ENCODE measurements around the gene KPNB1. TPM values are rescaled to one million over a fixed set of nuclear protein-coding genes. Genes with fewer than 3 reads are reported as not detected.
A peak's percentile ranks its signal among the peaks of the same experiment; 100 is the strongest.

Gene KPNB1
- total and polyA plus RNA-seq, 2 experiments from 2014 or later, result 59.5 to 423 TPM

DNA sequence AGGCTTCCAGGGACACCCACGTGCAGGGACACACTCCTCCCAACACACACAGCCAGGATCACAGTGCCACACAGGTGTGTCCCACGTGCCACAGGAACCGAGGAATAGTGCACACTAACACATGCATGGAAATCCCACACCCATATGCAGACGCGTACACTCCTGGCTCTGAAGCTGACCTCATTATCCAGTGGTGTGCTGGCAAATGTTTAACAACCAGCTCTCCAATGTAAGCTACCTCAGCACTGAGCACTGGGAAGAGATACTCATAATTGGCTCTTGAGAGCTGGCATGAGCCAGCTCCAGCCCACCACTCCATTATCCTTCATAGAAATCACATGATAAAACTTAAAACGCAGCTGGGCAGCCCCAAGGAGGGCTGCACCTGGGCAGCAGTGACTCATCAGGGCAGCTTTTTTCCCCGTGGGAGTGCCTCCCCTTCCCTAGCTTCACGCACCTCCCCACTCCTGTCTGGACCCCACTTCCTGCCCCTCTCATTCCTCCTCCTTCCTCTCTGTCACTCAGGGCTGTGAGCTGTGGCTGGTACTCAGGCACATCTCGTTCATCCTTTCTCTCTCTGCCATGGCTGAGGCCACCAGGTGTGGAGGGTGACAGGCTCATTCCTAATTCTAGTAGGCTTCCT is 68.4 kb downstream of the KPNB1 start:
- no peaks in the 10 kb centered on the region for H3F3A ChIP-seq (ENCODE audit: insufficient read depth)
- TF ChIP-seq EZH2 (IDR thresholded peaks at IDR 0.05; ENCODE audit: insufficient read depth, poor library complexity, severe bottlenecking) (no peak), EZH2phosphoT487 (IDR thresholded peaks at IDR 0.05; ENCODE audit: insufficient read depth, low read depth) (no peak)
- H3K9ac ChIP-seq, result no peak overlapping the region
- peaks cover 58% of the 10 kb centered on the region for H3K27me3 ChIP-seq (replicated peaks; ENCODE audit: insufficient read depth)
- H3K36me3 ChIP-seq (ENCODE audit: low read depth), result no peaks in the 10 kb centered on the region
- no peaks in the 10 kb centered on the region for H3K9me2 ChIP-seq (ENCODE audit: insufficient read depth)
- DNase-seq, result peak; percentile 38
- H3K79me2 ChIP-seq (ENCODE audit: insufficient read depth), result no peaks in the 10 kb centered on the region
- in situ Hi-C loops (cut with MboI), result no loop called here
- no peak overlapping the region for H2AFZ ChIP-seq
- H4K20me1 ChIP-seq (ENCODE audit: insufficient read depth), result no peaks in the 10 kb centered on the region
- peaks cover 19% of the 10 kb centered on the region for H3K4me1 ChIP-seq (ENCODE audit: insufficient read depth)
- WGBS, 2 experiments (ENCODE audit: low coverage in 1 of 2, low lambda C conversion rate in 2 of 2, missing lambda C conversion rate in 2 of 2), result 13 to 18% methylated on average over 9 of the region's 9 CpGs
- no peak overlapping the region for H3K27ac ChIP-seq
- no peak overlapping the region for H3K4me3 ChIP-seq
- H3K9me3 ChIP-seq (ENCODE audit: low read depth), result no peaks in the 10 kb centered on the region
- no peak overlapping the region for H3K4me2 ChIP-seq (ENCODE audit: unreplicated experiment)

DNA sequence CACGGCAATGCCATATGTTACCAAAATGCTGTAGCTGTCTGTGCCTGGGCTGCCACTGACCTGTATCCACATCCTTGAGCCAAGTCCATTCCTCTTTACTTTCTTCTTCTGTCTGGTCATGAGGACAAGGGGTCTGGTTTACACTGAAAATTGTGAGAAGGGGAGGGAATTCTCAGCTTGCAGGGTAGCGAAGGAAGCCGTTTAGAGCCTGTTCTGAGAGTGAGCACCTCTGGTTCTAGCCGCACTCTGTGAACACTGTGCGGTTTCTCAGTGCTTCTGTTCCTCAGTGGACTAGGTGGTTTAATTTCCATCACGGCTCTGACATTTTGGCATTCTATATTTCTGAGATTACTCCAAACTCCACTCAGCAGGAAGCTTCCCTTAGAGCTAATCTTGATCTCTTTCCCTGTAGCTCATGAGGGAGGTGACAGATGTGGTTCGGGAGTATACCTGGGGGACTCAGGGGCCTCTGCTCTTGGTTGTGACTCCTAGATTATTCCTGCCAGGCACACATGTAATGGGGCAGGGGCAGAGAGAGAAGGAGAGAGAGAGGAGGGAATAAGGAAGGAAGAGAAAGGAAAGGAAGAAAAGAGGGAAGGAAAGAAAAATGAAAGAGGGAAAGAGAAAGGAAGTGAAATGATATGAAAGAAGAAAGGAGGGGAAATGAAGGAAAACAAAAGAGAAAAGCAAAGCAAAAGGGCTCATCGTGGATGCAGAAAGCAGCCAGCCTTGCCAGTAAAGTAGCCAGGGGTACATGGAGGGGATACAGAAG is 69.1 kb downstream of the KPNB1 start:
- Histone ChIP-seq H3K4me3 (no peak overlapping the region), H3K4me1 (ENCODE audit: insufficient read depth) (peaks cover 19% of the 10 kb centered on the region), H3K9me2 (ENCODE audit: insufficient read depth) (no peaks in the 10 kb centered on the region), H3K4me2 (ENCODE audit: unreplicated experiment) (peak overlapping the region; percentile 28), H2AFZ (no peak overlapping the region), H3F3A (ENCODE audit: insufficient read depth) (no peaks in the 10 kb centered on the region), H3K27ac (no peak overlapping the region), H3K79me2 (ENCODE audit: insufficient read depth) (no peaks in the 10 kb centered on the region), H4K20me1 (ENCODE audit: insufficient read depth) (no peaks in the 10 kb centered on the region), H3K36me3 (ENCODE audit: low read depth) (no peaks in the 10 kb centered on the region), H3K9ac (no peak overlapping the region), H3K9me3 (ENCODE audit: low read depth) (no peaks in the 10 kb centered on the region), H3K27me3 (replicated peaks; ENCODE audit: insufficient read depth) (peaks cover 53% of the 10 kb centered on the region)
- DNase-seq, result no peak
- in situ Hi-C loops (cut with MboI), result no loop called here
- TF ChIP-seq EZH2 (IDR thresholded peaks at IDR 0.05; ENCODE audit: insufficient read depth, poor library complexity, severe bottlenecking), result no peak
- TF ChIP-seq EZH2phosphoT487 (IDR thresholded peaks at IDR 0.05; ENCODE audit: insufficient read depth, low read depth), result no peak
- WGBS, 2 experiments (ENCODE audit: low coverage in 1 of 2, low lambda C conversion rate in 2 of 2, missing lambda C conversion rate in 2 of 2), result 45% methylated on average over 8 of the region's 8 CpGs

DNA sequence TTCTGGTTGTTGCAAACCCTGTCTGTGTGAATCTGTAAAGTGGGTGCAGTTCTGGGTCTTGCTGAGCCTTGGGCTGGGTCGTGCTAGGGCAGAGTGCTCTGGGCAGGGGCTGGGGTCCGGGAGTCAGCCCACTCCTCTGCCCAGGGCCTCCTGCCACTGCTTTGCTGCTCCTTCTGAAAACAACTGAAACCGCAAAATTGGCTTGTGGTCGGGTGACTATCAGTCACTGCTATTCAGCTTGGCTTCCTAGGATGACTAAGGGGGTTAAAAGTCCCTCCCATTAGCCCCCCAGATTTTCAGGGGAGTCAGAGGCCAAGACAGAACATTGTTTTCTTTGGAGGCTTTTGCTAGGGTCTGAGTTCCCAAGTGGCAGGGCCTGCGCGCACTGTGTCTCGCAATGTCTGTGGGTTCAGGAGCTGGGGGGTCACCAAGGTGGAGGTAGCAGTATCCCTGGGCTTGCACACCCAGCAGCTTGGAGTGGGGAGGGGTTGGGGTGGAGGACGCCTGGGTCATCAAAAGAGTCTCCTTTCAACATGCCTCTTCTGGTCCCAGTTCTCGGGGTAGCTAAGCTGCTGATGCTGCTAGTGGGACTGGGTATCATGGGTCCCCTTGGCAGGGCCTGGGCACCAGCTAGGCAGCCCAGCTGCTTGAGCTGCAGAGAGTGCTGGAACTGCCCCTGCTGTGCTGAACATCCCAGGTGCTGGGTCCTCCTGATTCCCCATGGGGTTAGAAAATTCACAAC is 69.9 kb downstream of the KPNB1 start:
- Histone ChIP-seq H4K20me1 (ENCODE audit: insufficient read depth) (no peaks in the 10 kb centered on the region), H3K9me2 (ENCODE audit: insufficient read depth) (no peaks in the 10 kb centered on the region), H3F3A (ENCODE audit: insufficient read depth) (no peaks in the 10 kb centered on the region), H3K9me3 (ENCODE audit: low read depth) (no peaks in the 10 kb centered on the region), H3K36me3 (ENCODE audit: low read depth) (no peaks in the 10 kb centered on the region), H2AFZ (no peak overlapping the region), H3K27ac (no peak overlapping the region), H3K27me3 (replicated peaks; ENCODE audit: insufficient read depth) (peaks cover 47% of the 10 kb centered on the region), H3K79me2 (ENCODE audit: insufficient read depth) (no peaks in the 10 kb centered on the region), H3K4me3 (no peak overlapping the region), H3K9ac (no peak overlapping the region), H3K4me2 (ENCODE audit: unreplicated experiment) (peak overlapping the region; percentile 28), H3K4me1 (ENCODE audit: insufficient read depth) (peaks cover 19% of the 10 kb centered on the region)
- in situ Hi-C loops (cut with MboI), result no loop called here
- DNase-seq, result peak; percentile 83
- TF ChIP-seq EZH2phosphoT487 (IDR thresholded peaks at IDR 0.05; ENCODE audit: insufficient read depth, low read depth) (no peak), EZH2 (IDR thresholded peaks at IDR 0.05; ENCODE audit: insufficient read depth, poor library complexity, severe bottlenecking) (no peak)
- WGBS, 2 experiments (ENCODE audit: low coverage in 1 of 2, low lambda C conversion rate in 2 of 2, missing lambda C conversion rate in 2 of 2), result 57% methylated on average over 9 of the region's 9 CpGs

DNA sequence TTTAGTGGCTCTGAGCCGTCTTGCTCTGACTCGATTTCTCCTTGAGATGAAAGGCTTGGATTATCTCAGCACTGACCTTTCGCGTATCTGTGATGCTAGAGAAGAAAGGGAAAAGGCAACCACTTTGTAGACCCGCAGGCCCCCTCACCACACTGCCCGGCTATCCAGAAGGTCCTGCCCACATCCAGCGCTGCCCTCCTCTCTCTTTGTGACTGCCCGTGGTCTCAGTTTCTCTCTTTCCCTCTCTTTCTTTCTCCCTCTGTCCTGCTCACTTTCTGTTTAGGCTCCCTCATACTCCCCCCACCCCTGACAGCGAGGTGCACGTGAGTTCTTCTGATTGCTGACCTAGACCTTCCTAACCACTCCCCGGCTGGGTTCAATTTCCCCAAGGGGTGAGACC is 70.5 kb downstream of the KPNB1 start:
- peaks cover 46% of the 10 kb centered on the region for H3K27me3 ChIP-seq (replicated peaks; ENCODE audit: insufficient read depth)

More for the DNA sequence above, 70.5 kb downstream of the KPNB1 start:
- TF ChIP-seq EZH2phosphoT487 (IDR thresholded peaks at IDR 0.05; ENCODE audit: insufficient read depth, low read depth) (no peak), EZH2 (IDR thresholded peaks at IDR 0.05; ENCODE audit: insufficient read depth, poor library complexity, severe bottlenecking) (no peak)
- Histone ChIP-seq H3K4me3 (no peak overlapping the region), H3F3A (ENCODE audit: insufficient read depth) (no peaks in the 10 kb centered on the region), H2AFZ (no peak overlapping the region), H3K36me3 (ENCODE audit: low read depth) (no peaks in the 10 kb centered on the region), H3K4me2 (ENCODE audit: unreplicated experiment) (no peak overlapping the region), H3K4me1 (ENCODE audit: insufficient read depth) (peaks cover 19% of the 10 kb centered on the region), H3K9me2 (ENCODE audit: insufficient read depth) (no peaks in the 10 kb centered on the region), H3K79me2 (ENCODE audit: insufficient read depth) (no peaks in the 10 kb centered on the region), H3K27ac (no peak overlapping the region), H3K9ac (no peak overlapping the region), H4K20me1 (ENCODE audit: insufficient read depth) (no peaks in the 10 kb centered on the region), H3K9me3 (ENCODE audit: low read depth) (no peaks in the 10 kb centered on the region)
- DNase-seq, result no peak
- 58 to 59% methylated on average over 11 of the region's 11 CpGs for WGBS, 2 experiments (ENCODE audit: low coverage in 1 of 2, low lambda C conversion rate in 2 of 2, missing lambda C conversion rate in 2 of 2)
- in situ Hi-C loops (cut with MboI), result no loop called here
